COR-L47 (cell line): ENCODE data around the gene FOXO3.

Source experiments
- DNase-seq: peaks from one replicate; lab custom pipeline; 2025; lab: John Stamatoyannopoulos, UW

Gene FOXO3

GRCh38 chr6:108597572-108598304, 37.0 kb downstream of the FOXO3 start:
- no peak for DNase-seq

- DNase-seq: no peak
Observed at GRCh38 chr6:108598305-108598863, 37.7 kb downstream of the FOXO3 start.

- DNase-seq: no peak
Observed at GRCh38 chr6:108604156-108604555, 43.4 kb downstream of the FOXO3 start.

GRCh38 chr6:108606250-108606690, 45.6 kb downstream of the FOXO3 start:
- no peak for DNase-seq

- DNase-seq: no peak
Observed at GRCh38 chr6:108608453-108609275, 47.9 kb downstream of the FOXO3 start.

- DNase-seq: no peak
Observed at GRCh38 chr6:108609276-108609769, 48.6 kb downstream of the FOXO3 start.

- no peak for DNase-seq
Observed at GRCh38 chr6:108610270-108610839, 49.6 kb downstream of the FOXO3 start.

GRCh38 chr6:108610957-108611586, 50.4 kb downstream of the FOXO3 start:
- DNase-seq: no peak

GRCh38 chr6:108612852-108613251, 52.1 kb downstream of the FOXO3 start:
- DNase-seq: no peak

- DNase-seq: no peak
Observed at GRCh38 chr6:108616544-108616943, 55.8 kb downstream of the FOXO3 start.

- no peak for DNase-seq
Observed at GRCh38 chr6:108616973-108617372, 56.3 kb downstream of the FOXO3 start.

- DNase-seq: no peak
Observed at GRCh38 chr6:108618623-108619152, 58.0 kb downstream of the FOXO3 start.

GRCh38 chr6:108619431-108620197, 58.9 kb downstream of the FOXO3 start:
- no peak for DNase-seq

- DNase-seq: no peak
Observed at GRCh38 chr6:108621117-108621516, 60.4 kb downstream of the FOXO3 start.

GRCh38 chr6:108622641-108623298, 62.1 kb downstream of the FOXO3 start:
- no peak for DNase-seq

- no peak for DNase-seq
Observed at GRCh38 chr6:108623995-108624394, 63.3 kb downstream of the FOXO3 start.

- no peak for DNase-seq
Observed at GRCh38 chr6:108625581-108625980, 64.9 kb downstream of the FOXO3 start.

- DNase-seq: no peak
Observed at GRCh38 chr6:108626777-108627176, 66.1 kb downstream of the FOXO3 start.

- DNase-seq: no peak
Observed at GRCh38 chr6:108627692-108628550, 67.2 kb downstream of the FOXO3 start.
